ENCODE results near the gene SPRYD3. TPM values are rescaled to one million over a fixed set of nuclear protein-coding genes. Genes with fewer than 3 reads are reported as not detected.

SPRYD3 gene
- total RNA-seq, 1 donor from 2014 or later: 21.8 TPM

GRCh38 chr12:53055471-53056266, 23.5 kb downstream of the SPRYD3 start:
- Mint-ChIP-seq H3K4me3 (ENCODE audit: unreplicated experiment) (peak overlapping the region; percentile 50), H3K9me3 (ENCODE audit: unreplicated experiment) (peaks cover 2% of the 10 kb centered on the region), H3K4me1 (ENCODE audit: low read depth, unreplicated experiment) (peaks cover 31% of the 10 kb centered on the region), H3K27me3 (ENCODE audit: low read depth, unreplicated experiment) (peaks cover 1% of the 10 kb centered on the region), H3K36me3 (ENCODE audit: low read depth, unreplicated experiment) (peaks cover 14% of the 10 kb centered on the region), H3K27ac (ENCODE audit: unreplicated experiment) (peak overlapping the region; percentile 18)
- no peak for DNase-seq (ENCODE audit: low read depth)
- Histone ChIP-seq H3K4me2 (ENCODE audit: low read length) (no peak overlapping the region), H3K27ac (ENCODE audit: low read depth, low read length) (no peak overlapping the region), H3K9me3 (ENCODE audit: insufficient read depth, low read depth, low read length) (no peaks in the 10 kb centered on the region), H4K20me1 (ENCODE audit: insufficient read depth, low read length) (peaks cover 8% of the 10 kb centered on the region), H3K36me3 (ENCODE audit: insufficient read depth, low read length) (peaks cover 4% of the 10 kb centered on the region), H2AFZ (ENCODE audit: low read depth, low read length) (no peak overlapping the region), H3K9ac (ENCODE audit: low read length) (no peak overlapping the region), H3K79me2 (ENCODE audit: insufficient read depth, low read length) (peaks cover 16% of the 10 kb centered on the region), H3K27me3 (ENCODE audit: insufficient read depth, low read length) (no peaks in the 10 kb centered on the region), H3K4me3 (ENCODE audit: insufficient read depth, low read depth, low read length) (no peak overlapping the region), H3K4me1 (ENCODE audit: insufficient read depth, low read length) (peaks cover 35% of the 10 kb centered on the region)
- no peak for FAIRE-seq
- no peak for TF ChIP-seq EZH2 (IDR thresholded peaks at IDR 0.05; ENCODE audit: insufficient read depth, low read length)
- no peak for TF ChIP-seq CTCF (IDR thresholded peaks at IDR 0.05; ENCODE audit: insufficient read depth, low read depth, low read length)

- Histone ChIP-seq H4K20me1 (ENCODE audit: insufficient read depth, low read length) (peaks cover 11% of the 10 kb centered on the region), H3K4me1 (ENCODE audit: insufficient read depth, low read length) (peaks cover 48% of the 10 kb centered on the region), H3K36me3 (ENCODE audit: insufficient read depth, low read length) (peaks cover 4% of the 10 kb centered on the region), H3K27ac (ENCODE audit: low read depth, low read length) (peak overlapping the region; percentile 21), H3K4me2 (ENCODE audit: low read length) (peak overlapping the region; percentile 94), H3K79me2 (ENCODE audit: insufficient read depth, low read length) (peaks cover 29% of the 10 kb centered on the region), H3K4me3 (ENCODE audit: insufficient read depth, low read depth, low read length) (peak overlapping the region; percentile 60), H2AFZ (ENCODE audit: low read depth, low read length) (peak overlapping the region; percentile 79), H3K9me3 (ENCODE audit: insufficient read depth, low read depth, low read length) (no peaks in the 10 kb centered on the region), H3K9ac (ENCODE audit: low read length) (peak overlapping the region; percentile 43), H3K27me3 (ENCODE audit: insufficient read depth, low read length) (no peaks in the 10 kb centered on the region)
- peaks cover 1% of the 10 kb centered on the region for H3K27me3 Mint-ChIP-seq (ENCODE audit: low read depth, unreplicated experiment)
- peak overlapping the region; percentile 85 for H3K4me3 Mint-ChIP-seq (ENCODE audit: unreplicated experiment)
- H3K27ac Mint-ChIP-seq (ENCODE audit: unreplicated experiment): peak overlapping the region; percentile 62
- H3K4me1 Mint-ChIP-seq (ENCODE audit: low read depth, unreplicated experiment): peaks cover 37% of the 10 kb centered on the region
- H3K36me3 Mint-ChIP-seq (ENCODE audit: low read depth, unreplicated experiment): peaks cover 14% of the 10 kb centered on the region
- no peak for TF ChIP-seq CTCF (IDR thresholded peaks at IDR 0.05; ENCODE audit: insufficient read depth, low read depth, low read length)
- no peak for TF ChIP-seq EZH2 (IDR thresholded peaks at IDR 0.05; ENCODE audit: insufficient read depth, low read length)
- peaks cover 2% of the 10 kb centered on the region for H3K9me3 Mint-ChIP-seq (ENCODE audit: unreplicated experiment)
- DNase-seq (ENCODE audit: low read depth): peak; percentile 76
- no peak for FAIRE-seq
These were observed 24.9 kb downstream of the SPRYD3 start for GRCh38 chr12:53054112-53054878.

All from astrocyte (in vitro differentiated cells and primary cell).